ENCODE results near the gene FLNB.

Gene FLNB

DNA sequence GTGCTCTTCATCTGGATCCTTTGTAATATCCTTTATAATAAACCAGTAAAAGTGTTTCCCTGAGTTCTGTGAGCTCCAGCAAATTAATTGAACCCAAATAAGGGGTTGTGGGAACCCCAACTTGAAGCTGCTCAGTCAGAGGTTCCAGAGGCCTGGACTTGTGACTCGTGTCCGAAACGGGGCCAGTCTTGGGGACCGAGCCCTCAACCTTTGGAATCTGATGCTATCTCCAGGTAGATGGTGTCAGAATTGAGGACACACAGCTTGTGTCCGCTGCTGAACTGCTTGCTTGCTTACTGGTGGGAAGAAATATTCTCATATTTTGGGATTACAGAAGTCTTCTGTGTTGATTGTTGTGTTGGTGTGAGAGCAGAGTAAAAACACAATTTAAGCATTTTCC is 39.7 kb upstream of the FLNB start:
- no peaks in the 10 kb centered on the region for H3K27me3 ChIP-seq
- H3K9me3 ChIP-seq, result no peaks in the 10 kb centered on the region
- TF ChIP-seq, protein P1, sequence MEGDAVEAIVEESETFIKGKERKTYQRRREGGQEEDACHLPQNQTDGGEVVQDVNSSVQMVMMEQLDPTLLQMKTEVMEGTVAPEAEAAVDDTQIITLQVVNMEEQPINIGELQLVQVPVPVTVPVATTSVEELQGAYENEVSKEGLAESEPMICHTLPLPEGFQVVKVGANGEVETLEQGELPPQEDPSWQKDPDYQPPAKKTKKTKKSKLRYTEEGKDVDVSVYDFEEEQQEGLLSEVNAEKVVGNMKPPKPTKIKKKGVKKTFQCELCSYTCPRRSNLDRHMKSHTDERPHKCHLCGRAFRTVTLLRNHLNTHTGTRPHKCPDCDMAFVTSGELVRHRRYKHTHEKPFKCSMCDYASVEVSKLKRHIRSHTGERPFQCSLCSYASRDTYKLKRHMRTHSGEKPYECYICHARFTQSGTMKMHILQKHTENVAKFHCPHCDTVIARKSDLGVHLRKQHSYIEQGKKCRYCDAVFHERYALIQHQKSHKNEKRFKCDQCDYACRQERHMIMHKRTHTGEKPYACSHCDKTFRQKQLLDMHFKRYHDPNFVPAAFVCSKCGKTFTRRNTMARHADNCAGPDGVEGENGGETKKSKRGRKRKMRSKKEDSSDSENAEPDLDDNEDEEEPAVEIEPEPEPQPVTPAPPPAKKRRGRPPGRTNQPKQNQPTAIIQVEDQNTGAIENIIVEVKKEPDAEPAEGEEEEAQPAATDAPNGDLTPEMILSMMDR (IDR thresholded peaks at IDR 0.05), result no peak
- H3K36me3 ChIP-seq, result no peaks in the 10 kb centered on the region
- H3K4me1 ChIP-seq (ENCODE audit: control insufficient read depth in 1 of 2, insufficient read depth in 1 of 2, low read depth in 1 of 2, low read length in 1 of 2), result no peaks in the 10 kb centered on the region
- H3K4me3 ChIP-seq (ENCODE audit: low read depth in 1 of 2, low read length in 1 of 2), result no peak overlapping the region
- H3K27ac ChIP-seq, result no peak overlapping the region

GRCh38 chr3:57971975-57972374 is 36.2 kb upstream of the FLNB start:
- Histone ChIP-seq H3K36me3 (no peaks in the 10 kb centered on the region), H3K4me3 (ENCODE audit: low read depth in 1 of 2, low read length in 1 of 2) (no peak overlapping the region), H3K9me3 (no peaks in the 10 kb centered on the region), H3K4me1 (ENCODE audit: control insufficient read depth in 1 of 2, insufficient read depth in 1 of 2, low read depth in 1 of 2, low read length in 1 of 2) (no peaks in the 10 kb centered on the region), H3K27ac (no peak overlapping the region), H3K27me3 (no peaks in the 10 kb centered on the region)
- TF ChIP-seq, protein P1 (IDR thresholded peaks at IDR 0.05), result no peak

DNA sequence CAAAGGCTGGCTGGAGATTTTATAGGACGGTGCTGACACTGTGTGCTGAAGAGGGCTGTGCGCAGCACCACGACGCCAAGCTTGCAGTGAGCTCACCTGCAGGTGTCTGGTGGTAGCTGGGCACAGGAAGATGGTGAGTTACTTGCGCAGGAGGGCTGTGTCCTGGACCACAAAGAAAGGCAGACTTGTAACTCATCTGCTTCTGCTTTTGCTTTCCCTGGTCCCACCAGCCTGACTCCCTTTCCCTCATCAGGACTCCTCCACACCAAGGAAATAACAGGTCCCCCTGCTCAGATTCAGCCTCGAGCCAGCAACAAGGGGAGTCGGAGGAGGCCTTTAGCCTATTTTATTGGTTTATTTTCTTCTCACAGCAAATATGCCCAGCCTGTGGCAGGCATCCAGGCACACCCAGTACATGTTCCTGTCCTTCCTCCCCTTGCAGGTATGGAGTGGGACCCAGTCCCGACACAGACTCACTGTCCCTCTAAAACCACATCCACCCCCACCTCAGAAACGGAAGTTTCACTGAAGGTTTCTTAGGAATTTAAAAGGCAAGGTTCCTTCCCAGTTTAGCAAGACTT is 35.6 kb upstream of the FLNB start:
- TF ChIP-seq, protein P1 (IDR thresholded peaks at IDR 0.05), result no peak
- no peak overlapping the region for H3K27ac ChIP-seq
- H3K9me3 ChIP-seq, result no peaks in the 10 kb centered on the region
- no peaks in the 10 kb centered on the region for H3K36me3 ChIP-seq
- H3K4me1 ChIP-seq (ENCODE audit: control insufficient read depth in 1 of 2, insufficient read depth in 1 of 2, low read depth in 1 of 2, low read length in 1 of 2), result no peaks in the 10 kb centered on the region
- H3K4me3 ChIP-seq (ENCODE audit: low read depth in 1 of 2, low read length in 1 of 2), result no peak overlapping the region
- no peaks in the 10 kb centered on the region for H3K27me3 ChIP-seq

DNA sequence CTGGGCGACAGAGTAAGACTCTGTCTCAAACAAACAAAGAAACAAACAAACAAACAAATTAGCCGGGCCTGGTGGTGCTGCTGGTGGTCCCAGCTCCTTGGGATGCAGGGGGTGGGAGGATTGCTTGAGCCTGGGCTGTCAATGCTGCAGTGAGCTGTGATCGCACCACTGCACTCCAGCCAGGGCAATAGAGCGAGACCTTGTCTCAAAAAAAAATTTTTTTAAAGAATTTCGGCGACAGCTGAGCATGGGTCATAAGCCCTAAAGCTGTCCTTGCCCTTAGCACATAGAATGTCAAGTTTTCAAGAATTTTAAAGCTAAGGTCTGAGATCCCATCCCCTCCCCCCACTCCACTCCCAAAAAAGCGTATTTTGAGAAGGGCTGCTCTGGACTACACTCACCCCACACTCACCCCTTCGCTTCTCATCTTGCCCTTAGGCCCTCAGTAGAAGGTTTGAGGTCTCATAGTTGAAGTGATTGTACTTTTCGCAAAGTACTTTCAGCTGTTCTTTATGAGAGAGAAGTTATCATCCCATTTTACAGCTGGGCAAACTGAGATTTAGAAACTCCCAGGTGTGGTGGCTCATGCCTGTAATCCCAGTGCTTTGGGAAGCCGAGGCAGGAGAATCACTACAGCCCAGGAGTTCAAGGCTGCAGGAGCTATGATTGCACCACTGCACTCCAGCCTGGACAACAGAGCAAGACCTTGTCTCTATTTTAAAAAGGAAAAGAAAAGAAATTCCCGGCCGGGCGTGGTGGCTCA is 34.3 kb upstream of the FLNB start:
- H3K4me3 ChIP-seq (ENCODE audit: low read depth in 1 of 2, low read length in 1 of 2), result no peak overlapping the region
- TF ChIP-seq, protein P1 (IDR thresholded peaks at IDR 0.05), result no peak
- no peaks in the 10 kb centered on the region for H3K27me3 ChIP-seq
- no peaks in the 10 kb centered on the region for H3K4me1 ChIP-seq (ENCODE audit: control insufficient read depth in 1 of 2, insufficient read depth in 1 of 2, low read depth in 1 of 2, low read length in 1 of 2)
- H3K27ac ChIP-seq, result no peak overlapping the region
- H3K36me3 ChIP-seq, result no peaks in the 10 kb centered on the region
- no peaks in the 10 kb centered on the region for H3K9me3 ChIP-seq

DNA sequence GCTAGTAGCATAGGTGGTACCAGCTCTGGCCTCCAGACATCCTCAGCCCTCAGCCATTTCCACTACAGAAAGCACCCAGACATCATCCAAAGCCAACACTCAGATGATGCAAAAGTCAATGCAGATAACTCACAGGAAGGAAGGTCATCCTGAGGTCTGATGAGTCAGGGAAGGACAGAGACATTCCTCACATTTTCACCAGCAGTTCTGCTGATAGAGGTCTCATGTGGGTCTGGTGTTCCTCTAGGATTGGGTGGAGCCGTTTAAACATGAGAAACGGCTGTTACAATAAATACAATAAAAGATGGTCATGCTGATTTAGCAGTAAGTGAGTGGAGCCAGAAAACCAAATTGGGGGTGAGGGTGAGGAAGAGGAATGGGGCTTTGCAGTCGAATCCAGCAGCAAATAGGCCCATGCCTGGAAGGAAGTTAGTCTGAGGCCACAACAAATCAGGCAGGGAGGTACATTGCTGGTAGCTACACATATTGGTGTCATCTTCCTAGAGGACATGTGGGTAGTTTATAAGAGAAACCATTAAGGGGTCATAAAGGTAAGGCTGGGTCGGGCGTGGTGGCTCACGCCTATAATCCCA is 33.3 kb upstream of the FLNB start:
- no peaks in the 10 kb centered on the region for H3K27me3 ChIP-seq
- H3K36me3 ChIP-seq, result no peaks in the 10 kb centered on the region
- H3K9me3 ChIP-seq, result no peaks in the 10 kb centered on the region
- H3K4me1 ChIP-seq (ENCODE audit: control insufficient read depth in 1 of 2, insufficient read depth in 1 of 2, low read depth in 1 of 2, low read length in 1 of 2), result peaks cover 2% of the 10 kb centered on the region in 2 experiments
- H3K27ac ChIP-seq, result no peak overlapping the region
- TF ChIP-seq, protein P1 (IDR thresholded peaks at IDR 0.05), result no peak
- H3K4me3 ChIP-seq (ENCODE audit: low read depth in 1 of 2, low read length in 1 of 2), result no peak overlapping the region
